Neural progenitor cell (in vitro differentiated cells): ENCODE data around the gene LPCAT3.

Source experiments
- EZH2 ChIP-seq: fragments of 200-600 bp; sonication (generic); IDR thresholded peaks from 2 replicates; pipeline ENCODE4 v1.6.1; 2017; ENCODE audit warnings: antibody characterized with exemption, mild to moderate bottlenecking, moderate library complexity
- TF ChIP-seq, protein P1 (sequence below): fragments of 200-600 bp; sonication (generic); IDR thresholded peaks from 2 replicates; pipeline ENCODE4 v1.5.1; 2017; ENCODE audit warnings: antibody characterized with exemption, mild to moderate bottlenecking

GRCh38 chr12:6935371-6936193 is 82.7 kb downstream of the LPCAT3 start:
- no peak for TF ChIP-seq EZH2
- TF ChIP-seq, protein P1, sequence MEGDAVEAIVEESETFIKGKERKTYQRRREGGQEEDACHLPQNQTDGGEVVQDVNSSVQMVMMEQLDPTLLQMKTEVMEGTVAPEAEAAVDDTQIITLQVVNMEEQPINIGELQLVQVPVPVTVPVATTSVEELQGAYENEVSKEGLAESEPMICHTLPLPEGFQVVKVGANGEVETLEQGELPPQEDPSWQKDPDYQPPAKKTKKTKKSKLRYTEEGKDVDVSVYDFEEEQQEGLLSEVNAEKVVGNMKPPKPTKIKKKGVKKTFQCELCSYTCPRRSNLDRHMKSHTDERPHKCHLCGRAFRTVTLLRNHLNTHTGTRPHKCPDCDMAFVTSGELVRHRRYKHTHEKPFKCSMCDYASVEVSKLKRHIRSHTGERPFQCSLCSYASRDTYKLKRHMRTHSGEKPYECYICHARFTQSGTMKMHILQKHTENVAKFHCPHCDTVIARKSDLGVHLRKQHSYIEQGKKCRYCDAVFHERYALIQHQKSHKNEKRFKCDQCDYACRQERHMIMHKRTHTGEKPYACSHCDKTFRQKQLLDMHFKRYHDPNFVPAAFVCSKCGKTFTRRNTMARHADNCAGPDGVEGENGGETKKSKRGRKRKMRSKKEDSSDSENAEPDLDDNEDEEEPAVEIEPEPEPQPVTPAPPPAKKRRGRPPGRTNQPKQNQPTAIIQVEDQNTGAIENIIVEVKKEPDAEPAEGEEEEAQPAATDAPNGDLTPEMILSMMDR, result no peak
